GM19328 (cell line): Measurements from ENCODE around the gene MEIS2.

Experiments
- ATAC-seq: cut with Tn5 transposase; IDR thresholded peaks from one replicate; pipeline ENCODE4 v1.9.1; 2021; ENCODE audit warnings: mild to moderate bottlenecking, moderate library complexity; ENCODE audit not compliant: unreplicated experiment

Gene MEIS2

GRCh38 chr15:37077623-37078351, 22.6 kb downstream of the MEIS2 start:
- ATAC-seq, result no peak

- no peak for ATAC-seq
Measured at GRCh38 chr15:37076543-37076942, 23.8 kb downstream of the MEIS2 start.

GRCh38 chr15:37075777-37076176, 24.6 kb downstream of the MEIS2 start:
- no peak for ATAC-seq

- no peak for ATAC-seq
Measured at GRCh38 chr15:37072181-37072580, 28.2 kb downstream of the MEIS2 start.

GRCh38 chr15:37071134-37071533, 29.2 kb downstream of the MEIS2 start:
- ATAC-seq, result no peak

GRCh38 chr15:37070686-37071085, 29.7 kb downstream of the MEIS2 start:
- no peak for ATAC-seq

- ATAC-seq, result no peak
Measured at GRCh38 chr15:37061996-37062395, 38.4 kb downstream of the MEIS2 start.

GRCh38 chr15:37059086-37059485, 41.3 kb downstream of the MEIS2 start:
- ATAC-seq, result no peak

- no peak for ATAC-seq
Measured at GRCh38 chr15:37058316-37058985, 41.9 kb downstream of the MEIS2 start.

- no peak for ATAC-seq
Measured at GRCh38 chr15:37057831-37058230, 42.5 kb downstream of the MEIS2 start.

GRCh38 chr15:37057256-37057655, 43.1 kb downstream of the MEIS2 start:
- ATAC-seq, result no peak

- no peak for ATAC-seq
Measured at GRCh38 chr15:37056177-37057121, 43.9 kb downstream of the MEIS2 start.

GRCh38 chr15:37055481-37055880, 44.9 kb downstream of the MEIS2 start:
- no peak for ATAC-seq

- no peak for ATAC-seq
Measured at GRCh38 chr15:37054336-37054735, 46.0 kb downstream of the MEIS2 start.

GRCh38 chr15:37053166-37053565, 47.2 kb downstream of the MEIS2 start:
- no peak for ATAC-seq

- no peak for ATAC-seq
Measured at GRCh38 chr15:37050345-37050744, 50.0 kb downstream of the MEIS2 start.

- no peak for ATAC-seq
Measured at GRCh38 chr15:37046876-37047614, 53.3 kb downstream of the MEIS2 start.

GRCh38 chr15:37045859-37046740, 54.2 kb downstream of the MEIS2 start:
- ATAC-seq, result no peak

- no peak for ATAC-seq
Measured at GRCh38 chr15:37044915-37045648, 55.3 kb downstream of the MEIS2 start.
